Mesendoderm (in vitro differentiated cells): ENCODE measurements around the gene P2RX2.

Experiments used
- DNase-seq: peaks from one replicate; pipeline ENCODE4 v3.0.0; 2013
- H2AK5ac ChIP-seq: 2 replicates; pipeline ENCODE4 v1.6.1; 2013; ENCODE audit warnings: low read length, inconsistent platforms
- H2BK120ac ChIP-seq: 2 replicates; pipeline ENCODE4 v1.6.1; 2013; ENCODE audit warnings: low read depth, mild to moderate bottlenecking, low read length, moderate library complexity, mixed read lengths
- H2BK15ac ChIP-seq: replicated peaks from 2 replicates; pipeline ENCODE4 v1.6.1; 2013; ENCODE audit warnings: low read depth, mild to moderate bottlenecking, moderate library complexity
- H2BK5ac ChIP-seq: 2 replicates; pipeline ENCODE4 v1.6.1; 2013; ENCODE audit warnings: low read length, inconsistent platforms
- H3K18ac ChIP-seq: 2 replicates; pipeline ENCODE4 v1.6.1; 2013; ENCODE audit warnings: mild to moderate bottlenecking, low read length, mixed read lengths
- H3K23ac ChIP-seq: one replicate; pipeline ENCODE4 v1.6.1; 2013; ENCODE audit warnings: low read length
- H3K27ac ChIP-seq: 2 replicates; pipeline ENCODE4 v1.5.1; 2013; ENCODE audit warnings: low read depth, mild to moderate bottlenecking, inconsistent platforms, low read length, moderate library complexity
- H3K27me3 ChIP-seq: 2 replicates; pipeline ENCODE4 v1.6.1; 2013; ENCODE audit warnings: low read length, control low read depth, mild to moderate bottlenecking, inconsistent platforms; ENCODE audit not compliant: insufficient read depth, poor library complexity
- H3K36me3 ChIP-seq: 2 replicates; pipeline ENCODE4 v1.6.1; 2013; ENCODE audit warnings: low read length, inconsistent platforms; ENCODE audit not compliant: control insufficient read depth, insufficient read depth
- H3K4ac ChIP-seq: one replicate; pipeline ENCODE4 v1.6.1; 2013; ENCODE audit warnings: low read depth, mild to moderate bottlenecking, low read length, moderate library complexity
- H3K4me1 ChIP-seq: 2 replicates; pipeline ENCODE4 v1.6.1; 2013; ENCODE audit warnings: low read depth, low read length, inconsistent platforms; ENCODE audit not compliant: control insufficient read depth
- H3K4me2 ChIP-seq: 2 replicates; pipeline ENCODE4 v1.6.1; 2013; ENCODE audit warnings: low read length
- H3K4me3 ChIP-seq: 2 replicates; pipeline ENCODE4 v1.5.1; 2013; ENCODE audit warnings: mild to moderate bottlenecking, low read length
- H3K56ac ChIP-seq: one replicate; pipeline ENCODE4 v1.6.1; 2013; ENCODE audit warnings: low read length
- H3K79me1 ChIP-seq: 2 replicates; pipeline ENCODE4 v1.6.1; 2013; ENCODE audit warnings: low read length, inconsistent platforms
- H3K79me2 ChIP-seq: 2 replicates; pipeline ENCODE4 v1.6.1; 2013; ENCODE audit warnings: mild to moderate bottlenecking, low read length; ENCODE audit not compliant: control insufficient read depth, insufficient read depth
- H3K9ac ChIP-seq: 2 replicates; pipeline ENCODE4 v1.6.1; 2013; ENCODE audit warnings: low read length, inconsistent platforms
- H4K5ac ChIP-seq: one replicate; pipeline ENCODE4 v1.6.1; 2013; ENCODE audit warnings: low read length
- H4K8ac ChIP-seq: one replicate; pipeline ENCODE4 v1.6.1; 2013; ENCODE audit warnings: low read depth, mild to moderate bottlenecking, control low read depth, low read length, moderate library complexity
- WGBS: extraction: QIAGEN DNeasy Blood & Tissue Kit; methylation state at CpG from one replicate; pipeline ENCODE4 v1.1.7; 2013; ENCODE audit warnings: low lambda C conversion rate, missing lambda C conversion rate; ENCODE audit not compliant: insufficient coverage; ENCODE audit errors: extremely low coverage; 5-methylcytosine and 5-hydroxymethylcytosine counted together

P2RX2 gene

GRCh38 chr12:132615579-132616038 lies 3.0 kb upstream of the P2RX2 start:
- Histone ChIP-seq H4K8ac (no peak overlapping the region), H3K4ac (no peak overlapping the region), H3K79me1 (no peaks in the 10 kb centered on the region), H3K4me1 (no peaks in the 10 kb centered on the region), H3K27me3 (peaks cover 10% of the 10 kb centered on the region), H3K4me3 (no peak overlapping the region), H3K56ac (no peak overlapping the region), H3K27ac (no peak overlapping the region), H2BK5ac (no peak overlapping the region), H4K5ac (no peak overlapping the region), H2AK5ac (no peak overlapping the region), H3K4me2 (no peak overlapping the region), H3K18ac (no peak overlapping the region), H3K23ac (no peak overlapping the region), H3K9ac (no peak overlapping the region), H3K79me2 (no peaks in the 10 kb centered on the region), H2BK15ac (no peak overlapping the region), H2BK120ac (no peak overlapping the region), H3K36me3 (no peaks in the 10 kb centered on the region)
- DNase-seq: no peak
- no CpG with 5 or more reads among the region's 16 CpGs for WGBS

- H3K4ac ChIP-seq: no peak overlapping the region
- H2BK120ac ChIP-seq: no peak overlapping the region
- H3K79me2 ChIP-seq: no peaks in the 10 kb centered on the region
- no peak overlapping the region for H3K4me2 ChIP-seq
- H4K8ac ChIP-seq: no peak overlapping the region
- H3K56ac ChIP-seq: no peak overlapping the region
- H3K27me3 ChIP-seq: peaks cover 10% of the 10 kb centered on the region
- H3K79me1 ChIP-seq: no peaks in the 10 kb centered on the region
- no peak overlapping the region for H3K18ac ChIP-seq
- WGBS: no CpG with 5 or more reads among the region's 4 CpGs
- H3K4me3 ChIP-seq: no peak overlapping the region
- H3K23ac ChIP-seq: no peak overlapping the region
- DNase-seq: no peak
- H3K27ac ChIP-seq: no peak overlapping the region
- no peak overlapping the region for H2BK15ac ChIP-seq
- no peaks in the 10 kb centered on the region for H3K36me3 ChIP-seq
- no peak overlapping the region for H3K9ac ChIP-seq
- no peak overlapping the region for H4K5ac ChIP-seq
- H2BK5ac ChIP-seq: no peak overlapping the region
- no peaks in the 10 kb centered on the region for H3K4me1 ChIP-seq
- no peak overlapping the region for H2AK5ac ChIP-seq
Observed at GRCh38 chr12:132617135-132617701, 1.4 kb upstream of the P2RX2 start.

GRCh38 chr12:132617822-132618682 lies 524 bp upstream of the P2RX2 start:
- H3K79me1 ChIP-seq: no peaks in the 10 kb centered on the region
- no peak overlapping the region for H3K4me3 ChIP-seq
- peaks cover 10% of the 10 kb centered on the region for H3K27me3 ChIP-seq
- H2AK5ac ChIP-seq: no peak overlapping the region
- no peak overlapping the region for H2BK15ac ChIP-seq
- H2BK120ac ChIP-seq: no peak overlapping the region
- H3K9ac ChIP-seq: no peak overlapping the region
- no peak overlapping the region for H4K8ac ChIP-seq
- peak; percentile 22 for DNase-seq
- no peak overlapping the region for H3K4me2 ChIP-seq
- no CpG with 5 or more reads among the region's 51 CpGs for WGBS
- no peak overlapping the region for H2BK5ac ChIP-seq
- H3K4ac ChIP-seq: no peak overlapping the region
- no peak overlapping the region for H3K18ac ChIP-seq
- H3K27ac ChIP-seq: no peak overlapping the region
- no peak overlapping the region for H3K23ac ChIP-seq
- H3K56ac ChIP-seq: no peak overlapping the region
- H4K5ac ChIP-seq: no peak overlapping the region
- no peaks in the 10 kb centered on the region for H3K79me2 ChIP-seq
- no peaks in the 10 kb centered on the region for H3K4me1 ChIP-seq
- H3K36me3 ChIP-seq: no peaks in the 10 kb centered on the region

- WGBS: no CpG with 5 or more reads among the region's 28 CpGs
- peaks cover 10% of the 10 kb centered on the region for H3K27me3 ChIP-seq
- H3K79me2 ChIP-seq: no peaks in the 10 kb centered on the region
- no peak for DNase-seq
- no peaks in the 10 kb centered on the region for H3K4me1 ChIP-seq
- no peak overlapping the region for H3K27ac ChIP-seq
- no peak overlapping the region for H3K4me3 ChIP-seq
- H3K23ac ChIP-seq: no peak overlapping the region
- H2BK15ac ChIP-seq: no peak overlapping the region
- no peak overlapping the region for H2BK5ac ChIP-seq
- no peak overlapping the region for H2AK5ac ChIP-seq
- no peak overlapping the region for H3K4me2 ChIP-seq
- H3K18ac ChIP-seq: no peak overlapping the region
- no peak overlapping the region for H2BK120ac ChIP-seq
- peaks cover 2% of the 10 kb centered on the region for H3K36me3 ChIP-seq
- H3K4ac ChIP-seq: no peak overlapping the region
- H4K8ac ChIP-seq: no peak overlapping the region
- H3K79me1 ChIP-seq: no peaks in the 10 kb centered on the region
- H4K5ac ChIP-seq: no peak overlapping the region
- H3K56ac ChIP-seq: no peak overlapping the region
- no peak overlapping the region for H3K9ac ChIP-seq
Observed at GRCh38 chr12:132619071-132619385, 452 bp downstream of the P2RX2 start.

- H4K5ac ChIP-seq: no peak overlapping the region
- H4K8ac ChIP-seq: no peak overlapping the region
- no peak overlapping the region for H2BK120ac ChIP-seq
- H3K4me1 ChIP-seq: no peaks in the 10 kb centered on the region
- H2BK5ac ChIP-seq: no peak overlapping the region
- no peak overlapping the region for H3K23ac ChIP-seq
- H3K18ac ChIP-seq: no peak overlapping the region
- H3K4me3 ChIP-seq: no peak overlapping the region
- no peak overlapping the region for H3K56ac ChIP-seq
- no peaks in the 10 kb centered on the region for H3K79me2 ChIP-seq
- no peak for DNase-seq
- peaks cover 10% of the 10 kb centered on the region for H3K27me3 ChIP-seq
- no peaks in the 10 kb centered on the region for H3K79me1 ChIP-seq
- no peak overlapping the region for H2BK15ac ChIP-seq
- H2AK5ac ChIP-seq: no peak overlapping the region
- H3K4me2 ChIP-seq: no peak overlapping the region
- no peak overlapping the region for H3K27ac ChIP-seq
- WGBS: no CpG with 5 or more reads among the region's 53 CpGs
- no peak overlapping the region for H3K4ac ChIP-seq
- H3K9ac ChIP-seq: no peak overlapping the region
- H3K36me3 ChIP-seq: peaks cover 2% of the 10 kb centered on the region
Observed at GRCh38 chr12:132619386-132620112, 973 bp downstream of the P2RX2 start.
